ENCODE measurements around the gene COL19A1. TPM values are rescaled to one million over a fixed set of nuclear protein-coding genes. Genes with fewer than 3 reads are reported as not detected.

The COL19A1 gene
- total and polyA plus RNA-seq, 9 of the 15 experiments (the other 6 are each of a cell fraction or from before 2014, with no cell fraction given): not detected

- TF ChIP-seq ZNF511 (CRISPR knock-in tag; IDR thresholded peaks at IDR 0.05) (no peak), NCOA1 (IDR thresholded peaks at IDR 0.05; ENCODE audit: low read depth) (no peak), DPF2 (IDR thresholded peaks at IDR 0.05) (no peak), CREB1 (IDR thresholded peaks at IDR 0.05) (no peak), CREB1 (CRISPR knock-in tag; IDR thresholded peaks at IDR 0.05) (no peak), JUND (IDR thresholded peaks at IDR 0.05; ENCODE audit: borderline replicate concordance, low read depth, low read length) (no peak), JUND (tag; IDR thresholded peaks at IDR 0.05; ENCODE audit: borderline replicate concordance, low read depth, low read length) (no peak)
Measured at GRCh38 chr6:70119218-70119835, 253.0 kb downstream of the COL19A1 start (continued).

- 0% methylated on average over 1 of the region's 1 CpG for WGBS (ENCODE audit: insufficient coverage, low coverage, missing lambda C conversion rate)
- Histone ChIP-seq H3K27me3 (ENCODE audit: control insufficient read depth in 2 of 2, insufficient read depth in 2 of 2, low read length in 2 of 2) (no peaks in the 10 kb centered on the region), H3K79me2 (ENCODE audit: control insufficient read depth, insufficient read depth, low read length) (no peaks in the 10 kb centered on the region), H3K27ac (ENCODE audit: extremely low read depth, low read depth, low read length) (no peak overlapping the region), H3K4me1 (replicated peaks in 1 of 2; ENCODE audit: control insufficient read depth in 2 of 2, insufficient read depth in 2 of 2, low read length in 2 of 2) (no peaks in the 10 kb centered on the region), H3K4me2 (ENCODE audit: insufficient read depth, low read length) (no peak overlapping the region), H4K20me1 (replicated peaks; ENCODE audit: control insufficient read depth, insufficient read depth, low read length) (no peaks in the 10 kb centered on the region), H3K4me3 (no peak overlapping the region), H3K36me3 (ENCODE audit: control insufficient read depth, insufficient read depth, low read length) (no peaks in the 10 kb centered on the region), H2AFZ (ENCODE audit: low read depth, low read length) (no peak overlapping the region), H3K9ac (ENCODE audit: insufficient read depth in 1 of 2, low read depth in 2 of 2, low read length in 2 of 2) (no peak overlapping the region), H3K9me1 (ENCODE audit: control insufficient read depth, insufficient read depth, low read length) (no peaks in the 10 kb centered on the region), H3K9me3 (replicated peaks; ENCODE audit: control insufficient read depth, insufficient read depth, low read depth, low read length) (no peaks in the 10 kb centered on the region)
- FAIRE-seq (no peak), DNase-seq (ENCODE audit: extremely low read depth in 1 of 4, low spot score in 3 of 4) (no peak), ATAC-seq (no peak)
- POLR2A ChIA-PET: no interaction called here
- CTCF ChIA-PET (ENCODE audit: low intra/inter-chr PET ratio): no interaction called here
- TF ChIP-seq NR0B1 (IDR thresholded peaks at IDR 0.05; ENCODE audit: partially characterized antibody): no peak
- TF ChIP-seq BRD9 (IDR thresholded peaks at IDR 0.05; ENCODE audit: low read depth, partially characterized antibody): no peak
- no peak for TF ChIP-seq TCF15 (CRISPR knock-in tag; IDR thresholded peaks at IDR 0.05)
- TF ChIP-seq TBP (optimal IDR thresholded peaks at IDR 0.05; ENCODE audit: low read depth, low read length): no peak
- no peak for TF ChIP-seq YBX1 (IDR thresholded peaks at IDR 0.05)
- intact Hi-C loops (cut with micrococcal nuclease): no loop called here
- in situ Hi-C loops (cut with MboI): no loop called here
- no TSS peak for BruUV-seq (replicated peaks)
Measured at GRCh38 chr6:70124443-70124842, 258.1 kb downstream of the COL19A1 start.
